Uterus (tissue), 2 donors: ENCODE data around the gene ZNF433.

ENCODE experiments used
- CTCF ChIP-seq, 4 experiments: fragments of 200-600 bp in 2 of 4; fragments of 450-650 bp in 2 of 4; sonication (generic) in 2 of 4; IDR thresholded peaks; one replicate each; pipeline ENCODE4 v1.5.1; 2016 to 2019; ENCODE audit warnings: antibody characterized with exemption in 4 of 4, mild to moderate bottlenecking in 2 of 4, moderate library complexity in 1 of 4
- POLR2A ChIP-seq, 2 donors: fragments of 450-650 bp; IDR thresholded peaks; one replicate each; pipeline ENCODE4 v1.6.1; 2016; ENCODE audit warnings: antibody characterized with exemption in 2 of 2, mild to moderate bottlenecking in 1 of 2, moderate library complexity in 1 of 2

GRCh38 chr19:12034198-12034597, 1.3 kb downstream of the ZNF433 start:
- TF ChIP-seq CTCF (IDR thresholded peaks at IDR 0.05) (no peak), POLR2A (IDR thresholded peaks at IDR 0.05) (no peak)
